GM12874 (cell line): ENCODE results near the gene MADCAM1.

Experiments
- CTCF ChIP-seq: IDR thresholded peaks from 2 replicates; pipeline ENCODE4 v1.5.1; 2011; ENCODE audit warnings: low read depth, mild to moderate bottlenecking, control low read depth, low read length, moderate library complexity; ENCODE audit not compliant: insufficient read depth

Gene MADCAM1

GRCh38 chr19:543910-544608 lies 47.8 kb downstream of the MADCAM1 start, which contains the start of gene GZMM:
TSS of gene GZMM (plus strand) at chr19:544053. CDS start at chr19:544072, 19 bp downstream.
- no peak for TF ChIP-seq CTCF

- TF ChIP-seq CTCF, result no peak
These were observed 50.8 kb downstream of the MADCAM1 start for GRCh38 chr19:547117-547516.

GRCh38 chr19:547836-548720 lies 51.8 kb downstream of the MADCAM1 start:
- no peak for TF ChIP-seq CTCF

- TF ChIP-seq CTCF, result no peak
These were observed 52.9 kb downstream of the MADCAM1 start for GRCh38 chr19:548886-549830.

- TF ChIP-seq CTCF, result no peak
These were observed 58.5 kb downstream of the MADCAM1 start for GRCh38 chr19:554817-555216.
